CD14-positive monocyte (primary cell): Measurements from ENCODE around the gene KAT5. TPM values are rescaled to one million over a fixed set of nuclear protein-coding genes. Genes with fewer than 3 reads are reported as not detected.

Source experiments
- DNase-seq, 3 donors: peaks; one replicate each; pipeline ENCODE4 v3.0.0-alpha.2; 2011 to 2022
- H2AFZ ChIP-seq: 2 replicates; pipeline ENCODE4 v1.6.0; 2012; ENCODE audit warnings: mild to moderate bottlenecking, low read depth, low read length, inconsistent platforms; ENCODE audit not compliant: insufficient read depth, poor library complexity, severe bottlenecking
- H3K27ac ChIP-seq, 2 donors: 1 replicate in 1 of 2; 2 replicates in 1 of 2; pipeline ENCODE4 v1.5.1; 2012 to 2013; ENCODE audit warnings: low read length in 2 of 2, control low read depth in 1 of 2, inconsistent platforms in 1 of 2, low read depth in 1 of 2, mild to moderate bottlenecking in 1 of 2
- H3K27me3 ChIP-seq, 2 donors: one replicate each; pipeline versions ENCODE4 v1.6.0 to v1.6.1; 2011 to 2013; ENCODE audit warnings: low read length in 2 of 2; ENCODE audit not compliant: control insufficient read depth in 2 of 2, insufficient read depth in 2 of 2
- H3K36me3 ChIP-seq, 2 donors: replicated peaks in 1 of 2; 1 replicate in 1 of 2; 2 replicates in 1 of 2; pipeline versions ENCODE4 v1.5.1 to v1.6.1; 2012 to 2013; ENCODE audit warnings: low read length in 2 of 2, control low read depth in 1 of 2, inconsistent platforms in 1 of 2, mild to moderate bottlenecking in 1 of 2; ENCODE audit not compliant: insufficient read depth in 2 of 2, control insufficient read depth in 1 of 2
- H3K4me1 ChIP-seq, 2 donors: 1 replicate in 1 of 2; 2 replicates in 1 of 2; pipeline versions ENCODE4 v1.5.1 to v1.6.1; 2012 to 2013; ENCODE audit warnings: low read length in 2 of 2, control low read depth in 1 of 2, inconsistent platforms in 1 of 2, mild to moderate bottlenecking in 1 of 2, moderate library complexity in 1 of 2; ENCODE audit not compliant: insufficient read depth in 2 of 2, control insufficient read depth in 1 of 2
- H3K4me2 ChIP-seq: replicated peaks from 2 replicates; pipeline ENCODE3; 2012; ENCODE audit warnings: low read length, moderate library complexity, mild to moderate bottlenecking; ENCODE audit not compliant: poor library complexity, severe bottlenecking; ENCODE audit errors: extremely low read depth
- H3K4me3 ChIP-seq, 3 experiments: fragments of 200-600 bp in 1 of 3; sonication (generic) in 1 of 3; replicated peaks in 1 of 3; 1 replicate in 2 of 3; 2 replicates in 1 of 3; pipeline ENCODE4 v1.5.1; 2011 to 2013; ENCODE audit warnings: low read length in 3 of 3, mild to moderate bottlenecking in 3 of 3, control low read depth in 2 of 3, low read depth in 2 of 3, inconsistent platforms in 1 of 3, moderate library complexity in 1 of 3
- H3K79me2 ChIP-seq: 2 replicates; pipeline ENCODE4 v1.6.0; 2012; ENCODE audit warnings: mild to moderate bottlenecking, control low read depth, inconsistent platforms, low read length, moderate library complexity; ENCODE audit not compliant: insufficient read depth
- H3K9ac ChIP-seq: 2 replicates; pipeline ENCODE4 v1.6.0; 2017; ENCODE audit warnings: low read length, mild to moderate bottlenecking; ENCODE audit not compliant: insufficient read depth, poor library complexity, severe bottlenecking
- H3K9me3 ChIP-seq, 2 donors: replicated peaks in 1 of 2; 1 replicate in 1 of 2; 2 replicates in 1 of 2; pipeline versions ENCODE4 v1.5.1 to v1.6.1; 2012 to 2013; ENCODE audit warnings: low read length in 2 of 2, control low read depth in 1 of 2; ENCODE audit not compliant: control insufficient read depth in 1 of 2, insufficient read depth in 1 of 2
- H4K20me1 ChIP-seq: 2 replicates; pipeline ENCODE4 v1.6.0; 2012; ENCODE audit warnings: mild to moderate bottlenecking, low read length, control low read depth, moderate library complexity; ENCODE audit not compliant: insufficient read depth
- H3K27ac Mint-ChIP-seq, 7 donors: one replicate each; pipeline ENCODE4 v1.8.0; 2020; ENCODE audit warnings: mild to moderate bottlenecking in 7 of 7, mixed read lengths in 7 of 7, moderate library complexity in 6 of 7, inconsistent platforms in 2 of 7
- H3K27me3 Mint-ChIP-seq, 3 donors: one replicate each; pipeline ENCODE4 v1.8.0; 2021 to 2022; ENCODE audit warnings: low read depth in 3 of 3, mild to moderate bottlenecking in 3 of 3, mixed read lengths in 3 of 3, moderate library complexity in 3 of 3, inconsistent platforms in 1 of 3
- H3K36me3 Mint-ChIP-seq, 2 donors: one replicate each; pipeline ENCODE4 v1.8.0; 2020; ENCODE audit warnings: mixed read lengths in 2 of 2, inconsistent platforms in 1 of 2, mild to moderate bottlenecking in 1 of 2
- H3K4me1 Mint-ChIP-seq: one replicate; pipeline ENCODE4 v1.8.0; 2020; ENCODE audit warnings: mild to moderate bottlenecking, mixed read lengths
- H3K4me3 Mint-ChIP-seq, 2 donors: one replicate each; pipeline ENCODE4 v1.8.0; 2020; ENCODE audit warnings: mild to moderate bottlenecking in 2 of 2, mixed read lengths in 2 of 2, moderate library complexity in 1 of 2
- H3K9me3 Mint-ChIP-seq, 7 donors: one replicate each; pipeline ENCODE4 v1.8.0; 2020 to 2022; ENCODE audit warnings: mixed read lengths in 7 of 7, mild to moderate bottlenecking in 6 of 7, moderate library complexity in 6 of 7, inconsistent platforms in 2 of 7
- CTCF ChIP-seq: fragments of 200-600 bp; IDR thresholded peaks from one replicate; pipeline ENCODE4 v1.8.0; 2022; ENCODE audit warnings: antibody characterized with exemption, mild to moderate bottlenecking
- WGBS: methylation state at CpG from one replicate; pipeline ENCODE4 v1.1.5; 2013; ENCODE audit warnings: missing lambda C conversion rate; ENCODE audit not compliant: insufficient coverage; 5-methylcytosine and 5-hydroxymethylcytosine counted together
- intact Hi-C, 2 donors: fragments of 100-400 bp; cut with micrococcal nuclease; formaldehyde crosslinking; loops; one replicate each; pipeline versions ENCODE4 v1.15.0 to v1.15.1; 2023
- polyA plus RNA-seq, 3 donors: library from polyadenylated mRNA; depleted of rRNA in 1 of 3; unstranded in 2 of 3; stranded (reverse) in 1 of 3; fragments of 300-500 nt in 2 of 3; fragments of >200 nt in 1 of 3; fragmentation: Illumina TruSeq in 2 of 3; gene quantifications; 1 replicate in 2 of 3; 2 replicates in 1 of 3; pipeline ENCODE4 v1.2.3, GENCODE V29; 2012 to 2021

Gene KAT5
- polyA plus RNA-seq, 3 donors = 32.5 to 48.7 (median 33.1) TPM

GRCh38 chr11:65741185-65741584 is 29.1 kb downstream of the KAT5 start:
- TF ChIP-seq CTCF = no peak

GRCh38 chr11:65742353-65742752 is 30.3 kb downstream of the KAT5 start:
- Mint-ChIP-seq H3K4me1 (peaks cover 6% of the 10 kb centered on the region), H3K9me3 (peaks cover 0 to 7% (median 2%) of the 10 kb centered on the region in 7 donors), H3K27me3 (peaks cover 0 to 3% (median 2%) of the 10 kb centered on the region in 3 donors), H3K36me3 (no peaks in the 10 kb centered on the region), H3K27ac (no peak overlapping the region), H3K4me3 (no peak overlapping the region)
- H3K79me2 ChIP-seq = no peaks in the 10 kb centered on the region
- no peaks in the 10 kb centered on the region for H3K27me3 ChIP-seq
- no peaks in the 10 kb centered on the region for H4K20me1 ChIP-seq
- WGBS = no CpG with 5 or more reads among the region's 1 CpG
- no peak for DNase-seq
- intact Hi-C loops = no loop called here
- H3K27ac ChIP-seq = no peak overlapping the region
- no peak overlapping the region for H3K4me2 ChIP-seq
- no peak overlapping the region for H3K9ac ChIP-seq
- no peak for TF ChIP-seq CTCF
- H3K9me3 ChIP-seq = peaks cover 0 to 4% of the 10 kb centered on the region in 2 donors
- no peaks in the 10 kb centered on the region for H3K36me3 ChIP-seq
- H3K4me3 ChIP-seq = no peak overlapping the region
- H2AFZ ChIP-seq = no peak overlapping the region
- peaks cover 0 to 7% of the 10 kb centered on the region in 2 donors for H3K4me1 ChIP-seq

More at GRCh38 chr11:65741185-65741584, 29.1 kb downstream of the KAT5 start:
- no peaks in the 10 kb centered on the region for H3K27me3 ChIP-seq
- no peaks in the 10 kb centered on the region for H3K79me2 ChIP-seq
- H3K27me3 Mint-ChIP-seq = peaks cover 1 to 3% (median 1%) of the 10 kb centered on the region in 3 donors
- no peak for DNase-seq
- H3K9ac ChIP-seq = no peak overlapping the region
- H2AFZ ChIP-seq = no peak overlapping the region
- H3K9me3 Mint-ChIP-seq = peaks cover 6 to 17% (median 10%) of the 10 kb centered on the region in 7 donors
- WGBS = 81% methylated on average over 8 of the region's 8 CpGs
- H3K27ac Mint-ChIP-seq = peak overlapping the region in 1 of 7 donors; percentile 13
- peaks cover 4 to 8% of the 10 kb centered on the region in 2 donors for H3K9me3 ChIP-seq
- H3K4me1 Mint-ChIP-seq = peaks cover 6% of the 10 kb centered on the region
- no peaks in the 10 kb centered on the region for H3K36me3 ChIP-seq
- intact Hi-C loops = no loop called here
- no peak overlapping the region for H3K4me2 ChIP-seq
- H4K20me1 ChIP-seq = no peaks in the 10 kb centered on the region
- peaks cover 0 to 7% of the 10 kb centered on the region in 2 donors for H3K4me1 ChIP-seq
- H3K27ac ChIP-seq = no peak overlapping the region
- no peak overlapping the region for H3K4me3 Mint-ChIP-seq
- no peak overlapping the region for H3K4me3 ChIP-seq
- no peaks in the 10 kb centered on the region for H3K36me3 Mint-ChIP-seq
